Natural killer cell (primary cell): ENCODE results near the gene AP3B1. TPM values are rescaled to one million over a fixed set of nuclear protein-coding genes. Genes with fewer than 3 reads are reported as not detected.

Source experiments
- ATAC-seq, 3 donors: fragments of 150-1000 bp in 2 of 3; fragments of 200-7000 bp in 1 of 3; cut with Tn5 transposase; 1 replicate in 1 of 3; 2 replicates in 2 of 3; pipeline ENCODE4 v1.10.0; 2021; ENCODE audit warnings: mild to moderate bottlenecking in 2 of 3, moderate library complexity in 2 of 3
- DNase-seq, 2 donors: peaks; one replicate each; pipeline versions ENCODE4 v3.0.0 to v3.0.0-alpha.2; 2013 to 2021; ENCODE audit warnings: mixed read lengths in 1 of 2
- H3K27ac ChIP-seq: one replicate; pipeline ENCODE4 v1.5.1; 2013; ENCODE audit warnings: mild to moderate bottlenecking, low read length
- H3K27me3 ChIP-seq: one replicate; pipeline ENCODE4 v1.6.1; 2013; ENCODE audit warnings: low read length; ENCODE audit not compliant: control insufficient read depth, insufficient read depth
- H3K36me3 ChIP-seq: one replicate; pipeline ENCODE4 v1.6.1; 2013; ENCODE audit warnings: low read length; ENCODE audit not compliant: control insufficient read depth, insufficient read depth
- H3K4me1 ChIP-seq: one replicate; pipeline ENCODE4 v1.6.1; 2013; ENCODE audit warnings: low read length; ENCODE audit not compliant: control insufficient read depth, insufficient read depth
- H3K4me3 ChIP-seq: one replicate; pipeline ENCODE4 v1.5.1; 2013; ENCODE audit warnings: low read length
- H3K9me3 ChIP-seq: one replicate; pipeline ENCODE4 v1.6.1; 2013; ENCODE audit warnings: low read length; ENCODE audit not compliant: control insufficient read depth, insufficient read depth
- H3K27ac Mint-ChIP-seq, 2 donors: one replicate each; pipeline ENCODE4 v1.8.0; 2022; ENCODE audit warnings: mild to moderate bottlenecking in 2 of 2, mixed read lengths in 2 of 2, moderate library complexity in 1 of 2
- H3K27me3 Mint-ChIP-seq, 2 donors: one replicate each; pipeline ENCODE4 v1.8.0; 2022; ENCODE audit warnings: low read depth in 2 of 2, mixed read lengths in 2 of 2
- H3K36me3 Mint-ChIP-seq: one replicate; pipeline ENCODE4 v1.8.0; 2022; ENCODE audit warnings: mixed read lengths
- H3K4me1 Mint-ChIP-seq, 2 donors: one replicate each; pipeline ENCODE4 v1.8.0; 2022; ENCODE audit warnings: mixed read lengths in 2 of 2
- H3K4me3 Mint-ChIP-seq: one replicate; pipeline ENCODE4 v1.8.0; 2022; ENCODE audit warnings: mild to moderate bottlenecking, moderate library complexity, mixed read lengths
- H3K9me3 Mint-ChIP-seq, 2 donors: one replicate each; pipeline ENCODE4 v1.8.0; 2022; ENCODE audit warnings: mixed read lengths in 2 of 2
- WGBS: methylation state at CpG from one replicate; pipeline ENCODE4 v1.1.7; 2013; ENCODE audit warnings: missing lambda C conversion rate; ENCODE audit not compliant: insufficient coverage; 5-methylcytosine and 5-hydroxymethylcytosine counted together
- intact Hi-C: fragments of 100-400 bp; cut with micrococcal nuclease; formaldehyde crosslinking; loops from one replicate; pipeline ENCODE4 v1.14.2; 2022
- total RNA-seq, 4 donors: library from RNA; stranded (reverse); fragments of 120-200 nt in 1 of 4; gene quantifications; one replicate each; pipeline versions ENCODE4 v1.2.3 to v1.2.4, GENCODE V29; 2013 to 2022
- TF ChIP-seq, protein P1 (sequence below): fragments of 200-600 bp; IDR thresholded peaks from one replicate; pipeline ENCODE4 v1.8.0; 2022; ENCODE audit warnings: antibody characterized with exemption

Gene AP3B1
- total RNA-seq, 3 donors from 2014 or later (not counting 1 experiment from before 2014, with no cell fraction given) = 48.5 to 58.2 (median 56.2) TPM

- Mint-ChIP-seq H3K27ac (no peak overlapping the region), H3K27me3 (no peaks in the 10 kb centered on the region)
These were observed 191.1 kb downstream of the AP3B1 start for GRCh38 chr5:78103232-78103918.

DNA sequence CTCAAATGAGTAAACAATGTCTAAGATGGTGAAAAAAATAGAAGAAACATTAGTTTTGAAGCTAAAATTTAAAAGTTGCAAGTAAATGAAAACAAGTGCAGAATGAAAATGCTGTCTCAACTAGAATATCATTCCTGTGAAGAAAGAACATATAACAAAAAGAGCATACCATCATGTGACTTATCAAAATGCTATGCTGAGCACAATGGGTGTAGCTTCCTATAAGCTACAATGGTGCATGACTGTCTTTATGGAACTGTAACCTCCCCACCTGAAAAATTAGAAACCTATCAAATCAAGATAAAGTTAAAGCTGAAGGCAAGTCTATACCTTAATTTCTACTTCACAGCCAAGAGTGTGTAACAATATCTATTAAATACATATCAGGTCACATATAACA lies 192.0 kb downstream of the AP3B1 start:
- Mint-ChIP-seq H3K27me3 (no peaks in the 10 kb centered on the region), H3K27ac (peak overlapping the region in 1 of 2 donors; percentile 21), H3K4me1 (peaks cover 0 to 11% of the 10 kb centered on the region in 2 donors), H3K9me3 (no peaks in the 10 kb centered on the region), H3K4me3 (no peak overlapping the region), H3K36me3 (peaks cover 11% of the 10 kb centered on the region)
- Histone ChIP-seq H3K9me3 (no peaks in the 10 kb centered on the region), H3K27ac (no peak overlapping the region), H3K27me3 (no peaks in the 10 kb centered on the region), H3K4me1 (no peaks in the 10 kb centered on the region), H3K36me3 (peaks cover 26% of the 10 kb centered on the region), H3K4me3 (no peak overlapping the region)
- DNase-seq = no peak
- TF ChIP-seq, protein P1, sequence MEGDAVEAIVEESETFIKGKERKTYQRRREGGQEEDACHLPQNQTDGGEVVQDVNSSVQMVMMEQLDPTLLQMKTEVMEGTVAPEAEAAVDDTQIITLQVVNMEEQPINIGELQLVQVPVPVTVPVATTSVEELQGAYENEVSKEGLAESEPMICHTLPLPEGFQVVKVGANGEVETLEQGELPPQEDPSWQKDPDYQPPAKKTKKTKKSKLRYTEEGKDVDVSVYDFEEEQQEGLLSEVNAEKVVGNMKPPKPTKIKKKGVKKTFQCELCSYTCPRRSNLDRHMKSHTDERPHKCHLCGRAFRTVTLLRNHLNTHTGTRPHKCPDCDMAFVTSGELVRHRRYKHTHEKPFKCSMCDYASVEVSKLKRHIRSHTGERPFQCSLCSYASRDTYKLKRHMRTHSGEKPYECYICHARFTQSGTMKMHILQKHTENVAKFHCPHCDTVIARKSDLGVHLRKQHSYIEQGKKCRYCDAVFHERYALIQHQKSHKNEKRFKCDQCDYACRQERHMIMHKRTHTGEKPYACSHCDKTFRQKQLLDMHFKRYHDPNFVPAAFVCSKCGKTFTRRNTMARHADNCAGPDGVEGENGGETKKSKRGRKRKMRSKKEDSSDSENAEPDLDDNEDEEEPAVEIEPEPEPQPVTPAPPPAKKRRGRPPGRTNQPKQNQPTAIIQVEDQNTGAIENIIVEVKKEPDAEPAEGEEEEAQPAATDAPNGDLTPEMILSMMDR = no peak
- intact Hi-C loops = no loop called here
- ATAC-seq = no peak

More at GRCh38 chr5:78103232-78103918, 191.1 kb downstream of the AP3B1 start:
- Histone ChIP-seq H3K4me1 (no peaks in the 10 kb centered on the region), H3K36me3 (peaks cover 27% of the 10 kb centered on the region), H3K9me3 (no peaks in the 10 kb centered on the region), H3K27me3 (no peaks in the 10 kb centered on the region), H3K4me3 (no peak overlapping the region), H3K27ac (no peak overlapping the region)
- ATAC-seq (no peak), DNase-seq (no peak)
- Mint-ChIP-seq H3K36me3 (peaks cover 11% of the 10 kb centered on the region), H3K9me3 (no peaks in the 10 kb centered on the region), H3K4me3 (no peak overlapping the region), H3K4me1 (peaks cover 0 to 11% of the 10 kb centered on the region in 2 donors)
- TF ChIP-seq, protein P1 = no peak
- intact Hi-C loops = no loop called here
- 95% methylated on average over 3 of the region's 4 CpGs for WGBS

GRCh38 chr5:78095125-78095524 lies 199.4 kb downstream of the AP3B1 start:
- H3K9me3 Mint-ChIP-seq = no peaks in the 10 kb centered on the region
- H3K4me3 Mint-ChIP-seq = no peak overlapping the region
- H3K36me3 ChIP-seq = peaks cover 12% of the 10 kb centered on the region
- H3K27me3 Mint-ChIP-seq = no peaks in the 10 kb centered on the region
- intact Hi-C loops = no loop called here
- peaks cover 11% of the 10 kb centered on the region for H3K36me3 Mint-ChIP-seq
- no peak overlapping the region for H3K4me3 ChIP-seq
- H3K27ac Mint-ChIP-seq = no peak overlapping the region
- H3K27me3 ChIP-seq = no peaks in the 10 kb centered on the region
- H3K27ac ChIP-seq = no peak overlapping the region
- ATAC-seq (no peak), DNase-seq (no peak)
- H3K4me1 ChIP-seq = no peaks in the 10 kb centered on the region
- no peaks in the 10 kb centered on the region for H3K4me1 Mint-ChIP-seq
- H3K9me3 ChIP-seq = no peaks in the 10 kb centered on the region
- TF ChIP-seq, protein P1 = no peak

DNA sequence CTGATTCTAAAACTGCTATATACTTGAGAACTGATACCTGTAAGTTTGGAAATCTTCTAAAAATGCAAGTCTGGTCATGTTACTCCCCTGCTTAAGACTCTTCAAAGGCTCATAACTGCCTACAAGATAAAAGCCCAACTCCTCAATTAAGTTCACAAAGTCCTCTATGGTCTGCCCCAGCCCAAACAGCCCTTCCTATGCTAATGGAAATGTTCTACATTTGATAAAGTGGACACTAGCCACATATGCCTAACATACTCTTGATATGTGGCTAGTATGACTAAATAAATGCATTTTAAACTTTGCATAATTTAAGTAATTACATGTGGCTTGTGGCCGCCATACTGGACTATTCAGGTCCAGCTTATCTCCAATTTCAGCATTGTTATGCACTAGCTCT lies 204.5 kb downstream of the AP3B1 start:
- intact Hi-C loops = no loop called here
- ATAC-seq (no peak), DNase-seq (no peak)
- no peaks in the 10 kb centered on the region for H3K27me3 ChIP-seq
- WGBS = 93% methylated on average over 1 of the region's 1 CpG
- H3K36me3 ChIP-seq = peaks cover 17% of the 10 kb centered on the region
- Mint-ChIP-seq H3K36me3 (no peaks in the 10 kb centered on the region), H3K9me3 (no peaks in the 10 kb centered on the region), H3K27me3 (no peaks in the 10 kb centered on the region), H3K4me1 (no peaks in the 10 kb centered on the region), H3K27ac (no peak overlapping the region), H3K4me3 (no peak overlapping the region)
- no peaks in the 10 kb centered on the region for H3K9me3 ChIP-seq
- TF ChIP-seq, protein P1 = no peak
- H3K4me3 ChIP-seq = no peak overlapping the region
- no peak overlapping the region for H3K27ac ChIP-seq
- no peaks in the 10 kb centered on the region for H3K4me1 ChIP-seq
